HL-60 (cell line): ENCODE measurements around the gene KIF26A.

Source experiments
- DNase-seq, 2 experiments: peaks; one replicate each; pipeline ENCODE4 v3.0.0-alpha.2; 2010 to 2020; ENCODE audit warnings: low read depth in 1 of 2, low spot score in 1 of 2
- H3K27ac ChIP-seq: fragments of 250-450 bp; sonication (Bioruptor Pico); replicated peaks from 2 replicates; pipeline ENCODE4 v1.5.1; 2020; ENCODE audit warnings: mild to moderate bottlenecking, moderate library complexity
- H3K27me3 ChIP-seq: fragments of 250-450 bp; sonication (Bioruptor Pico); 2 replicates; pipeline ENCODE4 v1.5.1; 2021; ENCODE audit warnings: mild to moderate bottlenecking, moderate library complexity; ENCODE audit not compliant: insufficient read depth, poor library complexity, severe bottlenecking
- H3K4me3 ChIP-seq: replicated peaks from 2 replicates; pipeline ENCODE4 v1.5.1; 2011; ENCODE audit warnings: mild to moderate bottlenecking, control low read depth, low read length; ENCODE audit not compliant: insufficient read depth
- GABPA ChIP-seq: IDR thresholded peaks from 2 replicates; pipeline ENCODE4 v1.6.1; 2012; ENCODE audit warnings: low read depth
- POLR2AphosphoS5 ChIP-seq: IDR thresholded peaks from 2 replicates; pipeline ENCODE4 v1.6.1; 2012; ENCODE audit warnings: low read depth
- REST ChIP-seq: IDR thresholded peaks from 2 replicates; pipeline ENCODE4 v1.6.1; 2012; ENCODE audit warnings: low read depth; ENCODE audit not compliant: insufficient replicate concordance
- SPI1 ChIP-seq: IDR thresholded peaks from 2 replicates; pipeline ENCODE4 v1.6.1; 2012; ENCODE audit warnings: low read depth, mild to moderate bottlenecking, borderline replicate concordance
- TF ChIP-seq, protein P1 (sequence below): IDR thresholded peaks from one replicate; pipeline ENCODE4 v1.5.1; 2011; ENCODE audit warnings: low read length, control low read depth, inconsistent platforms; ENCODE audit not compliant: insufficient read depth

Gene KIF26A

GRCh38 chr14:104100171-104101085 lies 38.0 kb upstream of the KIF26A start:
- no peaks in the 10 kb centered on the region for H3K27me3 ChIP-seq
- H3K27ac ChIP-seq = no peak overlapping the region
- DNase-seq = no peak
- no peak overlapping the region for H3K4me3 ChIP-seq
- TF ChIP-seq SPI1 (no peak), GABPA (no peak), REST (no peak), POLR2AphosphoS5 (no peak)
- TF ChIP-seq, protein P1, sequence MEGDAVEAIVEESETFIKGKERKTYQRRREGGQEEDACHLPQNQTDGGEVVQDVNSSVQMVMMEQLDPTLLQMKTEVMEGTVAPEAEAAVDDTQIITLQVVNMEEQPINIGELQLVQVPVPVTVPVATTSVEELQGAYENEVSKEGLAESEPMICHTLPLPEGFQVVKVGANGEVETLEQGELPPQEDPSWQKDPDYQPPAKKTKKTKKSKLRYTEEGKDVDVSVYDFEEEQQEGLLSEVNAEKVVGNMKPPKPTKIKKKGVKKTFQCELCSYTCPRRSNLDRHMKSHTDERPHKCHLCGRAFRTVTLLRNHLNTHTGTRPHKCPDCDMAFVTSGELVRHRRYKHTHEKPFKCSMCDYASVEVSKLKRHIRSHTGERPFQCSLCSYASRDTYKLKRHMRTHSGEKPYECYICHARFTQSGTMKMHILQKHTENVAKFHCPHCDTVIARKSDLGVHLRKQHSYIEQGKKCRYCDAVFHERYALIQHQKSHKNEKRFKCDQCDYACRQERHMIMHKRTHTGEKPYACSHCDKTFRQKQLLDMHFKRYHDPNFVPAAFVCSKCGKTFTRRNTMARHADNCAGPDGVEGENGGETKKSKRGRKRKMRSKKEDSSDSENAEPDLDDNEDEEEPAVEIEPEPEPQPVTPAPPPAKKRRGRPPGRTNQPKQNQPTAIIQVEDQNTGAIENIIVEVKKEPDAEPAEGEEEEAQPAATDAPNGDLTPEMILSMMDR = no peak

GRCh38 chr14:104101086-104101621 lies 37.2 kb upstream of the KIF26A start:
- H3K4me3 ChIP-seq = no peak overlapping the region
- TF ChIP-seq GABPA (no peak), POLR2AphosphoS5 (no peak), REST (no peak)
- TF ChIP-seq, protein P1 = no peak
- no peaks in the 10 kb centered on the region for H3K27me3 ChIP-seq
- no peak overlapping the region for H3K27ac ChIP-seq
- DNase-seq = no peak

DNA sequence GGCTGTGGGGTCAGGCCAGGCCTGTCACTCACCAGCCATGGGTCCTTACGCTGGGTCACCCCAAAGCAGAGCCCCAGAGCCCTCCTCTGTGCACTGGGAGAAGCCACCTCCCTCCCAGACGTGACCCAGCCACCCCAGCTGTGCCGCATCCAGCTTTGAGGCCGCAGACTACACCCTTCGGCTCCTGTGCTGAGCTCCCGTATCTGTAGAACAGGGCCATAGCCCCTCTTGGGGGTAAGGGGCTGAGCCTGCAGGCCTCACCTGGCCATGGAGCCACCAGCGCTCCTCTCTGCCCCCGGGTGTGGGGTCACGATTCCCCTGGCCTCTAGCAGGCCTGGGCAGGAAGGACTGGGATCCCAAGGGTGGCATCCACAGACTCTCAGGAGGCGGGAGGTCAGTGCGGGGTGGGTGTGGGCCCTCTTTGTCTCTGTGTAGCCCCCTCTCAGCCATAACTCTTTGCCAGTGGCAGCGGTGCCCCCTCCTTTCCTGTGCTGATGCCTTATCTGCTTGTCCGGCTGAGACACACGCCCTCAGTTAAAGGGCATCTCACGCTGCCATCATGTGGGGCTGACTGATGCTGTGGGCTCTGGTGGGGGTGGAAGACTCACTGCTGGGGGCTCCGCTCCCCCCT lies 36.6 kb upstream of the KIF26A start:
- Histone ChIP-seq H3K4me3 (no peak overlapping the region), H3K27me3 (no peaks in the 10 kb centered on the region)
- DNase-seq = no peak

More for the DNA sequence above, 36.6 kb upstream of the KIF26A start:
- no peak overlapping the region for H3K27ac ChIP-seq
- no peak for TF ChIP-seq REST
- TF ChIP-seq POLR2AphosphoS5 = no peak
- TF ChIP-seq, protein P1 = no peak
- TF ChIP-seq GABPA = no peak
- TF ChIP-seq SPI1 = no peak
